GM23338 (cell line): ENCODE results near the gene MMP17. TPM values are rescaled to one million over a fixed set of nuclear protein-coding genes. Genes with fewer than 3 reads are reported as not detected.

Experiments
- ATAC-seq: fragments of 200-7000 bp; cut with Tn5 transposase; 3 replicates; pipeline ENCODE4 v1.9.1; 2020
- DNase-seq: peaks from one replicate; pipeline ENCODE4 v3.0.0-alpha.2; 2015; ENCODE audit warnings: low spot score
- H2AFZ ChIP-seq: fragments of 200-600 bp; sonication (generic); 2 replicates; pipeline ENCODE4 v1.8.0; 2016; ENCODE audit warnings: antibody characterized with exemption, mild to moderate bottlenecking, moderate library complexity
- H3F3A ChIP-seq: fragments of 200-600 bp; sonication (generic); replicated peaks from 2 replicates; pipeline ENCODE4 v1.8.0; 2017; ENCODE audit warnings: antibody characterized with exemption, mixed run types, low read depth
- H3K27ac ChIP-seq: fragments of 200-600 bp; sonication (generic); 2 replicates; pipeline ENCODE4 v1.6.1; 2016; ENCODE audit warnings: low read depth
- H3K27me3 ChIP-seq: fragments of 200-600 bp; sonication (generic); 2 replicates; pipeline ENCODE4 v1.8.0; 2016; ENCODE audit warnings: mild to moderate bottlenecking, mixed run types, moderate library complexity; ENCODE audit not compliant: insufficient read depth
- H3K36me3 ChIP-seq: fragments of 200-600 bp; sonication (generic); 2 replicates; pipeline ENCODE4 v1.8.0; 2016; ENCODE audit warnings: mild to moderate bottlenecking; ENCODE audit not compliant: insufficient read depth
- H3K4me1 ChIP-seq: fragments of 200-600 bp; sonication (generic); 2 replicates; pipeline ENCODE4 v1.8.0; 2016; ENCODE audit warnings: mild to moderate bottlenecking, moderate library complexity; ENCODE audit not compliant: insufficient read depth
- H3K4me2 ChIP-seq: fragments of 200-600 bp; sonication (generic); 2 replicates; pipeline ENCODE4 v1.7.1; 2017; ENCODE audit warnings: mixed run types
- H3K4me3 ChIP-seq: fragments of 200-600 bp; sonication (generic); 2 replicates; pipeline ENCODE4 v1.6.1; 2016; ENCODE audit warnings: mixed run types
- H3K79me2 ChIP-seq: fragments of 200-600 bp; sonication (generic); replicated peaks from 2 replicates; pipeline ENCODE4 v1.8.0; 2017; ENCODE audit warnings: mild to moderate bottlenecking; ENCODE audit not compliant: insufficient read depth
- H3K9me2 ChIP-seq: fragments of 200-600 bp; sonication (generic); 2 replicates; pipeline ENCODE4 v1.8.0; 2017; ENCODE audit not compliant: insufficient read depth
- H4K20me1 ChIP-seq: fragments of 200-600 bp; sonication (generic); replicated peaks from 2 replicates; pipeline ENCODE4 v1.8.0; 2017; ENCODE audit warnings: mild to moderate bottlenecking; ENCODE audit not compliant: insufficient read depth
- H3K27ac Mint-ChIP-seq: 2 replicates; pipeline ENCODE4 v1.8.0; 2020; ENCODE audit warnings: inconsistent platforms, mild to moderate bottlenecking, moderate library complexity, mixed read lengths
- H3K27me3 Mint-ChIP-seq: 3 replicates; pipeline ENCODE4 v1.8.0; 2022; ENCODE audit warnings: low read depth, mild to moderate bottlenecking, moderate library complexity, mixed read lengths, inconsistent platforms; ENCODE audit not compliant: insufficient read depth, poor library complexity
- H3K36me3 Mint-ChIP-seq: 3 replicates; pipeline ENCODE4 v1.8.0; 2021; ENCODE audit warnings: low read depth, mild to moderate bottlenecking, inconsistent platforms, moderate library complexity, mixed read lengths
- H3K4me1 Mint-ChIP-seq: 3 replicates; pipeline ENCODE4 v1.8.0; 2020; ENCODE audit warnings: mild to moderate bottlenecking, inconsistent platforms, mixed read lengths
- H3K4me3 Mint-ChIP-seq: 3 replicates; pipeline ENCODE4 v1.8.0; 2021; ENCODE audit warnings: moderate library complexity, mild to moderate bottlenecking, inconsistent platforms, mixed read lengths
- H3K9me3 Mint-ChIP-seq: 3 replicates; pipeline ENCODE4 v1.8.0; 2020; ENCODE audit warnings: moderate library complexity, mild to moderate bottlenecking, inconsistent platforms, mixed read lengths
- CREB1 ChIP-seq: fragments of 250-450 bp; sonication (Bioruptor Pico); IDR thresholded peaks from 2 replicates; pipeline ENCODE4 v1.5.0; 2020; ENCODE audit warnings: low read depth, mild to moderate bottlenecking, moderate library complexity
- ETS1 ChIP-seq: IDR thresholded peaks from 2 replicates; pipeline ENCODE4 v1.6.1; 2016; ENCODE audit warnings: antibody characterized with exemption
- EZH2 ChIP-seq: fragments of 200-600 bp; sonication (generic); IDR thresholded peaks from one replicate; pipeline ENCODE4 v1.8.0; 2017; ENCODE audit warnings: antibody characterized with exemption, mild to moderate bottlenecking, low read depth; ENCODE audit not compliant: unreplicated experiment
- EZH2phosphoT487 ChIP-seq: fragments of 200-600 bp; sonication (generic); IDR thresholded peaks from one replicate; pipeline ENCODE4 v1.8.1; 2018; ENCODE audit warnings: antibody characterized with exemption; ENCODE audit not compliant: unreplicated experiment
- JUNB ChIP-seq: IDR thresholded peaks from one replicate; pipeline ENCODE4 v1.6.1; 2016; ENCODE audit warnings: antibody characterized with exemption; ENCODE audit not compliant: unreplicated experiment
- NANOG ChIP-seq: IDR thresholded peaks from 2 replicates; pipeline ENCODE4 v1.6.1; 2016; ENCODE audit warnings: antibody characterized with exemption, borderline replicate concordance
- POLR2AphosphoS5 ChIP-seq: IDR thresholded peaks from 2 replicates; pipeline ENCODE4 v1.6.1; 2016; ENCODE audit warnings: antibody characterized with exemption, low read depth
- REST ChIP-seq: IDR thresholded peaks from one replicate; pipeline ENCODE4 v1.6.1; 2018; ENCODE audit warnings: antibody characterized with exemption; ENCODE audit not compliant: unreplicated experiment
- STAT1 ChIP-seq: IDR thresholded peaks from one replicate; pipeline ENCODE4 v1.6.1; 2016; ENCODE audit warnings: antibody characterized with exemption; ENCODE audit not compliant: unreplicated experiment
- ZNF114 ChIP-seq: fragments of 250-450 bp; sonication (Bioruptor Pico); IDR thresholded peaks from 2 replicates; pipeline ENCODE4 v1.5.0; 2020; ENCODE audit warnings: mild to moderate bottlenecking, moderate library complexity
- ZNF331 ChIP-seq: fragments of 250-450 bp; sonication (Bioruptor Pico); IDR thresholded peaks from 2 replicates; pipeline ENCODE4 v1.5.0; 2020; ENCODE audit warnings: low read depth, mild to moderate bottlenecking, moderate library complexity
- ZNF462 ChIP-seq: fragments of 250-450 bp; sonication (Bioruptor Pico); IDR thresholded peaks from 2 replicates; pipeline ENCODE4 v1.5.0; 2020; ENCODE audit warnings: mild to moderate bottlenecking, moderate library complexity
- polyA plus RNA-seq: library from polyadenylated mRNA; unstranded; fragments of >200 nt; fragmentation: Nextera tagmentation; extraction: Ambion mirVana; gene quantifications from 2 replicates; pipeline ENCODE4 v1.2.1, GENCODE V29; 2016
- total RNA-seq: library from RNA; depleted of rRNA; stranded (reverse); fragments of >200 nt; shearing (Covaris generic); gene quantifications from 2 replicates; pipeline ENCODE4 v1.2.3, GENCODE V29; 2014
- TF ChIP-seq, protein P1 (sequence below), 2 experiments: fragments of 200-600 bp in 1 of 2; sonication (generic) in 1 of 2; conservative IDR thresholded peaks; 2 replicates each; pipeline versions ENCODE4 v1.5.1 to v1.6.1; 2016 to 2017; ENCODE audit warnings: antibody characterized with exemption in 2 of 2, low read depth in 2 of 2, mild to moderate bottlenecking in 2 of 2, moderate library complexity in 1 of 2

Gene MMP17
- total and polyA plus RNA-seq, 2 experiments from 2014 or later, result 10.4 to 48.5 TPM

DNA sequence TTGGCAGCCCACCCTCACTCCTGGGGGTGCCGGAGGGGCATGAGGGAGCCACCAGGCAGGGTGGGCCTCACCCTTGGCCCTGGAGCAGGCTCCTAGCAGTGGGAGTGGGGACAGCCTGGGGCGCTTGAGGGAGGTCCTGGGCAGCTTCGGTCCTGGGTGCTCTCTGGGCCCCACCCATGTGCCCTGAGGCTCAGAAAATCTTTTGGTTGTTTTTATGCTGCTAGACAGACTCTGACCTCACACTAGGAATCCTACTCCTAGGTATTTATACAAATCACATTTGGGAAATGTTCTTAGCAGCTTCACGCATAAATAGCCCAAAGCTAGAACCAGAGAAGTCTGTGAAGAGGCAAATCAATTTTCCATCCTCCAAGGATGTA is 55.3 kb downstream of the MMP17 start:
- peaks cover 21% of the 10 kb centered on the region for H3K9me3 Mint-ChIP-seq
- TF ChIP-seq NANOG (no peak), ZNF462 (CRISPR knock-in tag) (no peak), CREB1 (no peak), EZH2 (no peak), ZNF114 (CRISPR knock-in tag) (no peak), ETS1 (no peak), STAT1 (no peak), ZNF331 (no peak), EZH2phosphoT487 (no peak), POLR2AphosphoS5 (no peak), JUNB (no peak), REST (no peak)
- TF ChIP-seq, protein P1, sequence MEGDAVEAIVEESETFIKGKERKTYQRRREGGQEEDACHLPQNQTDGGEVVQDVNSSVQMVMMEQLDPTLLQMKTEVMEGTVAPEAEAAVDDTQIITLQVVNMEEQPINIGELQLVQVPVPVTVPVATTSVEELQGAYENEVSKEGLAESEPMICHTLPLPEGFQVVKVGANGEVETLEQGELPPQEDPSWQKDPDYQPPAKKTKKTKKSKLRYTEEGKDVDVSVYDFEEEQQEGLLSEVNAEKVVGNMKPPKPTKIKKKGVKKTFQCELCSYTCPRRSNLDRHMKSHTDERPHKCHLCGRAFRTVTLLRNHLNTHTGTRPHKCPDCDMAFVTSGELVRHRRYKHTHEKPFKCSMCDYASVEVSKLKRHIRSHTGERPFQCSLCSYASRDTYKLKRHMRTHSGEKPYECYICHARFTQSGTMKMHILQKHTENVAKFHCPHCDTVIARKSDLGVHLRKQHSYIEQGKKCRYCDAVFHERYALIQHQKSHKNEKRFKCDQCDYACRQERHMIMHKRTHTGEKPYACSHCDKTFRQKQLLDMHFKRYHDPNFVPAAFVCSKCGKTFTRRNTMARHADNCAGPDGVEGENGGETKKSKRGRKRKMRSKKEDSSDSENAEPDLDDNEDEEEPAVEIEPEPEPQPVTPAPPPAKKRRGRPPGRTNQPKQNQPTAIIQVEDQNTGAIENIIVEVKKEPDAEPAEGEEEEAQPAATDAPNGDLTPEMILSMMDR (conservative IDR thresholded peaks at IDR 0.05; ENCODE audit: low read depth in 2 of 2), result no peak
- H3K4me3 Mint-ChIP-seq, result no peak overlapping the region

More for the DNA sequence above, 55.3 kb downstream of the MMP17 start:
- Histone ChIP-seq H3K27ac (no peak overlapping the region), H3K9me2 (no peaks in the 10 kb centered on the region), H3K4me3 (no peak overlapping the region), H3F3A (no peaks in the 10 kb centered on the region), H3K27me3 (no peaks in the 10 kb centered on the region), H3K4me2 (no peak overlapping the region), H2AFZ (peak overlapping the region; percentile 10; the same call in 1 of the 2 replicates), H4K20me1 (no peaks in the 10 kb centered on the region), H3K4me1 (peaks cover 9% of the 10 kb centered on the region), H3K79me2 (no peaks in the 10 kb centered on the region), H3K36me3 (no peaks in the 10 kb centered on the region)
- peaks cover 4% of the 10 kb centered on the region for H3K27me3 Mint-ChIP-seq
- DNase-seq (no peak), ATAC-seq (no peak; the same call in 2 of the 3 replicates)
- H3K36me3 Mint-ChIP-seq, result peaks cover 11% of the 10 kb centered on the region; the same call in 1 of the 3 replicates
- no peak overlapping the region for H3K27ac Mint-ChIP-seq
- H3K4me1 Mint-ChIP-seq, result peaks cover 22% of the 10 kb centered on the region
